HG03135 (cell line): ENCODE results near the gene PGM1.
"Not testable (repeated sequence)": the region's sequence is repeated elsewhere in the genome, so short reads cannot be mapped to it uniquely, and the experiment has no call there.

Source experiments
- ATAC-seq: cut with Tn5 transposase; IDR thresholded peaks from one replicate; pipeline ENCODE4 v1.9.1; 2021; ENCODE audit warnings: mild to moderate bottlenecking, moderate library complexity; ENCODE audit not compliant: unreplicated experiment

The PGM1 gene

DNA sequence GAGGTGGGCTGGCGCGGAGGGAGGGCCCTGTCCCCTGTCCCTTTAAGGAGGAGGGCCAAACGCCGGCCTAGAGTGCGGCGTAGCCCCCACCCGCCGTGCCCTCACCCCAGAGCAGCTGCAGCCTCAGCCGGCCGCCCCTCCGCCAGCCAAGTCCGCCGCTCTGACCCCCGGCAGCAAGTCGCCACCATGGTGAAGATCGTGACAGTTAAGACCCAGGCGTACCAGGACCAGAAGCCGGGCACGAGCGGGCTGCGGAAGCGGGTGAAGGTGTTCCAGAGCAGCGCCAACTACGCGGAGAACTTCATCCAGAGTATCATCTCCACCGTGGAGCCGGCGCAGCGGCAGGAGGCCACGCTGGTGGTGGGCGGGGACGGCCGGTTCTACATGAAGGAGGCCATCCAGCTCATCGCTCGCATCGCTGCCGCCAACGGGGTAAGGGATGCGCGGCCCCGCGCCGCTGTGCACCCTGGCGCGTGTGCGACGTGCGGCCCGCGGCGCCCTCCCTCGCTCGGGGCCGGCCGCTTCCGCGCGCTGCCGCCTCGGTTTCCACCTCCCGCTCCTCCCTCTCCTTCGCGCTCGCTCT is at the start of gene PGM1:
Gene PGM1 (plus strand): TSS at position 109 of the 583 bp plus-strand sequence. CDS start 78 bp downstream, at position 187.
- peak; percentile 83 for ATAC-seq

GRCh38 chr1:63545780-63546179 is 47.4 kb upstream of the PGM1 start:
- ATAC-seq: no peak

DNA sequence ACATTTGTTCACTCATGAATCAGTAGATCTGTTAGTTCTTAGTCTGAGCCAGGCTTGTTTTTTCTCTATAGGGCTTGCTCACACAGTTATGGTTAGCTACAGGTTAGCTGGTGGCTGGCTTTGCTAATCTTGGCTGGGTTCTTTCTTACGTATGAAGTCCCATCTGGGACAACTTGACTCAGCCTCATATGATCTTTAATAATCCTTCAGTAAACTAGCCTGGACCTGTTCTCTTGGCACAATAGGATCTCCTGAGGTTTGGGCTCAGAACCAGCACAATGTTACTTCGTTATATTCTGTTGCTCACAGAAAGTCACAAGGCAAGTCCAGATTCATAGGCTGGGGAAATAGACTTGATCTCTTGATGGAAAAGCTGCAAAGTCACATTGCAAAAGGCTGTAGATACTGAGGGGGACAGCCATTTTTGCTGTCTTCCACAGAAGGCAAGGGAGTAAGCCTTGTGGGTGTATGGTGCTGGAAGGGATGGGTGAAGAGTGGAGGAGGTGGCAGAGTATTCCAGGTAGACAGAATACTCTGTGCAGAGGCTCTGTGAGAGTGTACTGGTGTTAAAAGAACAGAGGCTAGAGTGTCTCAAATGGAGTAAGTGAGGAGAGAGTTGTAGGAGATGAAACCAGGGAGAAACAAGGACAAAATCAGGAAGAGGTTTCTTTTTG is 45.5 kb upstream of the PGM1 start:
- no peak for ATAC-seq

GRCh38 chr1:63548303-63548702 is 44.9 kb upstream of the PGM1 start:
- no peak for ATAC-seq

DNA sequence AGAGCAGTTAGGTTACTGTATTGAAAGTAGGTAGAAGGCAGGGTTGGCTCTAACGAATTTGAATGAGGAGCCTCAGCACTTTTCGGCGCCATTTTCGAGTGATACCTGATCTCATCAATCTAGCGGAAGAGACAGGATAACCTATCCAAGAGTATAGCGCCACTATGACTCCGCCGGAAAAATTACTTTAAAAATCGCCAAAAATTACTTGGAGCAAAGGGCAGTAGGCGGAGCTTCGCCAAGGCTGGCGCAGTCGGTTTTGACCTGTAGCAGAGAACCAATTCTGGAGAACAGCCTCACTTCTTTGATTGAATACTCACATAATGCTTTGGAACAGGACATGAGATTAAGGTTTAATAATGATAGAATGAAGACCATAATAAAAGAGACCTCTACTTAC is 44.3 kb upstream of the PGM1 start:
- ATAC-seq: no peak

- ATAC-seq: no peak
Measured at GRCh38 chr1:63555480-63555879, 37.7 kb upstream of the PGM1 start.

DNA sequence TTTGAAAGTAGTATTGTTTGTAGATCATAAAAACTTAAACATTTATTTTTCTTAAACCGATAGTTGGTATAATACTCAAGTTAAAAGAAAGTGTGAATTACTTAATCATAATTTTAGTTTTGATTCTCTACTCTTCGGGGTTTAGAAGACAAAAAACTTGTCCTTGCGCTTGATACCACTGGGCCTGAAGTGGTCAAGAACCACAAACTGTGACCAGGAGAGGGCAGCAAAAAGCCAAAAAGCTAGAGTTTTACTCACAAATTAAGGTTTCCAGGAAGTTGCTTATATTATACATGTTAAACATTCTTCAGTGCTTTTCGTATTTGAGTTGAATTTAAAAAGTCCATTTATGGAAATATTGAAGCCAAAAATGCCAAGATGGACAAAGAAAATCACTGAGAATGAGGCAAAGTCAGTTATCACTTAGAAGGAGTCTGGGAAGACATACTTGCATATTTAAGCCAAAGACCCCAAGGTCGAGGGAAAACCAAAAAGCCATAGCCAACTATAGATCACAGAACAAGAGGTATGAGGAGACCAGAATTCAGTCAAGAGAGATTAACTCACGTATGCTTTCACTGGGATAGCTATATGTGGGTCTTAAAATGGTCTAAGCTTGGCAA is 35.7 kb upstream of the PGM1 start:
- no peak for ATAC-seq

GRCh38 chr1:63559357-63559756 is 33.9 kb upstream of the PGM1 start:
- no peak for ATAC-seq

- ATAC-seq: no peak
Measured at GRCh38 chr1:63563745-63564144, 29.5 kb upstream of the PGM1 start.

DNA sequence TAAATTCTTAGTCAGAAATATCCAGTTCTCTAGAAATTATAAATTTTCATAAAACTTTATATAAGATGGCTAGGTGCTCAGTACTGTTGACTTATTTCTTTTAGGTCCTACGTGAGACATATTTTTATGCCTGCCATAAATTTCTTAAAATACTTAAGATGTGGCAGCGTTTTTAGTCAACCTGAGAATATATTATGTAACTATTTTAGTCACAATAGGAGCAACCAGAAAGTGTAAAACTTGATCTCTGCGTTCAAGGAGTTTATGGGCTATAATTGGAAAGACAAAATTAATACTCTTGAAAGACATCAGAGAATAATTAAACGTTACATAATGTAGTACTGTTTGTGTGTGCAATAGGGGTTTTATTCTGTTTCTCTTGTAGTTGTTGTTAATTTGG is 24.1 kb upstream of the PGM1 start:
- ATAC-seq: no peak

DNA sequence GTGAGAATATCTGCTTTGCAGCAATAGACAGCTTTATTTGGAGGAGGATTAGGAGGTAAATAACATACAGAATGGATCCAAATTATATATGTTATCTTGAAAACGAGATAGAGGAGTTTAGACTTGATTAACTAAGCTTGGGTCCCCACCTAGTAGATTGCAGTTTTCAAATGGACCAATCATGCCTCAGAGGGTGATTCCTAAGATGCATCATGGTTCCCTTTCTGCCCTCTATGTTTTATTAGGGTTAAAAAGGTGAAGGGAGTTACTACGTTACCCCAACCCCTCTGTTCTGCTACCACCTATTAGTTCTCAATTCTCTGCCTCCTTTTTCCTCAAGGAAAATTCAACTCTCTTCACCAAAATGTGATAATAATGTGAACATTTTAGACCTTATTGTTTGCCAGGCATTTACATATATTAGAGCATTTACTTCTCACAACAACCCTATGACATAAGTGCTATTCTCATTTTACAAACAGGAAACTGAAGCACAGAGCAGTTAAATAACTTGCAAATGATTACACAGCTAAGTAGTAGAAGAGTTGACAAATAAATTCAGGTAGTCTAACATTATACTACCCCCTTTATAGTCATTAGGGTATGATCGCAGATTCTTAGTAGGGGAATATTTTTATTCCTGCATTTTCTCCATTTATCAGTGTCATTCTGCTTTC is 23.4 kb upstream of the PGM1 start:
- no peak for ATAC-seq

DNA sequence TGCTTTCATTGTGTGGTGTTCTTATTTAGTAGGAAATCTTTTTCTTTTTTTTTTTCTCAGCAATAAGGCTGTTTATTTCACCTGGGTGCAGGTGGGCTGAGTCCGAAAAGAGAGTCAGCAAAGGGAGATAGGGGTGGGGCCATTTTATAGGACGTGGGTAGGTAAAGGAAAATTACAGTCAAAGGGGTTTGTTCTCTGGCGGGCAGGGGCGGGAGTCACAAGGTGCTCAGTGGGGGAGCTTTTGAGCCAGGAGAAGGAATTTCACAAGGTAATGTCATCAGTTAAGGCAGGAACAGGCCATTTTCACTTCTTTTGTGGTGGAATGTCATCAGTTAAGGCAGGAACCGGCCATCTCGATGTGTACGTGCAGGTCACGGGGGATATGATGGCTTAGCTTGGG is 20.5 kb upstream of the PGM1 start:
- ATAC-seq: not testable (repeated sequence)

DNA sequence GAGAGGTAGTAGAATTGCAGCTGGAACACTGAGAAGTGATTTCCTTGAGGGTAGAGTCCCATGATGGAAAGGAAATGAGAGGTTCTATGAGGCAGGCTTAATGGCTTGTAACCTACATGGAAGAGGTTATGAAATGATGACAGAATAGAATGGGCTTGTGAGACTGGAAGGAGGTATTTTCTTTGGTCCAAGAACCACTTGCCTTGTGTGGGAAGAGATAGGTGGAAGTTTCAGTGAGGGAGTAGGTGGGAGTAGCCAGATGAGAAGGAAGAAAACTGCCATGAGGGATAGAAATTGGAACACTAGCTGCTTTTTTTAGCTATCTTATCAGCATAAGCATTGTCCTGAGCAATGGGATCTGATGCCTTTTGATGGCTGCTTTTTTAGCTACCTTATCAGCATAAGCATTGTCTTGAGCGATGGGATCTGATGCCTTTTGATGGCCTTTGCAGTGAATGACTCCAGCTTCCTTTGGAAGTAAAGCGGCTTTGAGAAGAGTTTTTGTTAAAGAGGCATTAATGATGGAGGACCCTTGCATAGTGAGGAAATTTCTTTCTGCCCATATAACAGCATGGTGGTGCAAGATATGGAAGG is 18.9 kb upstream of the PGM1 start:
- not testable (repeated sequence) for ATAC-seq

DNA sequence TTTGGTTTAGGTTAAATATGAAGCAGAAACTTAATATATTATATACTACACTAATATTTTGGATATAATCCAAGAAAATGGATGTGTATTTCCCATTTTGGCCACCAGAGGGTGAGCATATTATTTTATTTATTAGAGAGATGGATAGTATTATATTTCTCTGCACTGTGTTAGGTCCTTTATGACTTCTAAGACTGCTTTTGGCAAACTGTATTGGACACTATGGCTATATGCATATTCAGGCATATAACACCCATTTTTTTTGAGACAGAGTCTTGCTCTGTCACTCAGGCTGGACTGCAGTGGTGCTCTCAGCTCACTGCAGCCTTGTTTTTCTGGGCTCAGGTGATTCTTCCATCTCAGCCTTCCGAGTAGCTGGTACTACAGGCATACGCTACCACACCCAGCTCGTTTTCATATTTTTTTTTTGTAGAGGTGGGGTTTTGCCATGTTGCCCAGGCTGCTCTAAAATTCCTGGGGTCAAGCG is 17.8 kb upstream of the PGM1 start:
- no peak for ATAC-seq

GRCh38 chr1:63586326-63586725 is 6.9 kb upstream of the PGM1 start:
- not testable (repeated sequence) for ATAC-seq

DNA sequence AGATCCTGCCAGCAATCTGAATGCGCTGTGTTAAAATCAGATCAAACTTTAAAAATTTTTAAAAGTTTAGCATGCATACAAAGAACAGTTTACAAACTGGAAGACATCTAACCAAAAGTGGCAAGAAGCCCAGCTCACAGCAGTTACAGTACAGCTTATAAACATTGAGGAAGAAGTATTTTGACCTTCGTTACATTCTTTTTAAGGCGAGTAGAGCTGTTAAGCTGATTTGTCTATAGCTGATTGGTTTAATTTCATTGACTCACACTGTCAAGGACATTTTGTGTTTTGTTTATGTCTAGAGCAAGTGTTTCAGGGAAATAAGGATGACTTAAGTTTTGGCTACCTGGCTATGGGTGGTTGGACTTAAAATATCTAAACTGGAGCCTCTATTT is 3.0 kb upstream of the PGM1 start:
- ATAC-seq: no peak

- no peak for ATAC-seq
Measured at GRCh38 chr1:63592536-63593302, 492 bp upstream of the PGM1 start.

DNA sequence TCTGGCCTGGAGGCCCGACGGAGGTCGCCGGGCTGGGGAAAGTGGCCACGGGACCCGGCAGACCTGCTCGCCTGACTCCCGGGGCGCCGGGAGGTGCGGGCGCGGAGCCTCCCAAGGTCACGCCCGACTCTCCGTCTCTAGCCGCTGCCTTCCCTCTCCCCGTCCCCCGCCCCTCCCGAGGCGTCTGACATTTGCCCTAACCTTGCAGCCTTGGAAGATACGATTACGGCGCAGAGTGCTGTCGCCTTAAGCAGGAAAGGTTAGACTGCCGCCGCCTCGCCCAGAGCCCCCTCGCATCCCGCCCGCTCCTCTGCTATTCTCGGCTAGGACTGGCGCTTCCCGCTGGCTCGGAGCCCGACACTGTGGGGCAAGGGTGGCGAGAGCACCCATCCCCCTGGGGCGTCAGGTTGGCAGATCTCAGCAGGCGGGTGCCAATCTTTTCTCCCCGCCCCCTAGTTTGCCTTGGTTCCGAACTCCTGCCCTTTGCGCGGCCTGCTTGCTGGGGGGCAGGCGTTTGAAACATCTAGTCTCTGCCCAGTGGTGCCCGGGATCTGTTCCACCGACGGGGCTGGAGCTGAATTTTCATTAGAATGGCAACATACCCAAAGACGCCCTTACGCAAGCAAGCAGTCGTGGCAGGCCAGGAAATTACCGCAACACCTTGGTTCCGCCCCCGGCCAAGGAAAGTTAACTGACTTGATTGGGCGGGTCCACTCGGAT is 835 bp downstream of the PGM1 start:
- ATAC-seq: peak; percentile 57

DNA sequence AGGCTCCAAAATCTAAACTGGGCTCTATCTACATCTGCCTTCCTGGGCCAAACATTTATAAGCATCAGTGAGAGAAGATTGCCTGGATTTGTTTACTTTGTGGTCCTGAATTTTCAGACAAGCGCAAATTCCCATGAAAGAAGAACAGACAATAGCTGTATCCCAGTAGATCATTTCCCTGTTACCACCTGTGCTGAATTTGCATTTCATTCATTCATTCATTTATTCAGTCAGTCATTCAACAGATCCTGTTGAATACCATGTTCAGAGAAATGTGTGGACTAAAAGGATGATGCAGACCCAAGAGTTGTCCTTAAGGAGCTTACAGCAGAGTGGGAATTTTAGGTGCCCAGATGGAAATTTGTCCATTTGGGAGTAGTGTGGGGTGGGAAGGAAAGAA is 2.2 kb downstream of the PGM1 start:
- ATAC-seq: no peak

GRCh38 chr1:63599799-63600198 is 6.6 kb downstream of the PGM1 start:
- ATAC-seq: no peak
